T-helper 2 cell treated with Interferon-gamma antibody and Interleukin-4, amounts not matched to agents 5 μg/mL and 100 μg/mL, for 36 hours (primary cell): ENCODE data around the gene ONECUT1.

Experiments
- DNase-seq: peaks from one replicate; pipeline ENCODE4 v3.0.0; 2021; ENCODE audit warnings: low spot score
- H3K27ac Mint-ChIP-seq: one replicate; pipeline ENCODE4 v1.8.0; 2021; ENCODE audit warnings: mild to moderate bottlenecking, mixed read lengths
- H3K27me3 Mint-ChIP-seq: one replicate; pipeline ENCODE4 v1.8.0; 2021; ENCODE audit warnings: low read depth, mixed read lengths
- H3K36me3 Mint-ChIP-seq: one replicate; pipeline ENCODE4 v1.8.0; 2021; ENCODE audit warnings: low read depth, mixed read lengths
- H3K4me1 Mint-ChIP-seq: one replicate; pipeline ENCODE4 v1.8.0; 2021; ENCODE audit warnings: low read depth, mixed read lengths
- H3K4me3 Mint-ChIP-seq: one replicate; pipeline ENCODE4 v1.8.0; 2022; ENCODE audit warnings: mild to moderate bottlenecking, moderate library complexity, mixed read lengths
- H3K9me3 Mint-ChIP-seq: one replicate; pipeline ENCODE4 v1.8.0; 2021; ENCODE audit warnings: mixed read lengths

Gene ONECUT1

DNA sequence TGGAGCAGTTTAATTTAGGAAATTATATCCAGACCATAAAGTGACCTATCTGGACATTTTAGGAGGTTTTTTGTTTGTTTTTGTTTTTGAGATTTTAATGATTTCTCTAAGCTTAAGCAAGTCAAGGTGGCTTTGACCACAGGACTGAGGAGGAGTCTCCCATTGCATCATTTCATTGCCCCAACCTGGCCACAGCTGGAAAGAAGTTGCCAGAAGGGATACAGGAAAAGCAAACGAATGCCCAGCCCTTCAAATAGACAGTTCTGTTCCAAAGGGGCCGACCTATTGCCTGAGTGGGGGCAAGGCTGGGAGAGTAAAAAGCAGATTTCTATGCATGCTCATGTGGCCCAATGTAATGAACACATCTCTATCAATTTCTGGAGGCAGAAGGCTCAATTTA is 12.0 kb upstream of the ONECUT1 start:
- Mint-ChIP-seq H3K9me3 (no peaks in the 10 kb centered on the region), H3K4me1 (peaks cover 13% of the 10 kb centered on the region), H3K36me3 (peaks cover 1% of the 10 kb centered on the region), H3K27me3 (peaks cover 89% of the 10 kb centered on the region), H3K4me3 (no peak overlapping the region), H3K27ac (no peak overlapping the region)
- no peak for DNase-seq

DNA sequence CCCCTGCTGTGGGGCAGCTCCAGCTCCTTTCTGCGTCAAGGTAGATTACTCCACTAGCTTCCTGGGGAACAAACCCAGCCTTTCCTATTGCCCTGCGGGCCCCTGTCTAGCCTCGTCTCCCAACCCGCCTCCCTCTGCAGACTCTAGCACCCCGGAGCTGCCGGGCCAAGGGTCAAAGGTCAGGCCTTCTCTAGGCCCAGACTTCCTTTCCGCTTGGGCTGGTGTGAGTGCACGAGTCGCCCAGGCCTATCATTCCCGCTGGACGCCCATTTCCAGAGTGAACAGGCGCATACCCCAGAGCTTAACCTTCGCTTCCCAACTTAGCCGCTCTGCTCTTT is 11.6 kb upstream of the ONECUT1 start:
- peaks cover 4% of the 10 kb centered on the region for H3K36me3 Mint-ChIP-seq
- H3K27ac Mint-ChIP-seq, result no peak overlapping the region
- H3K4me3 Mint-ChIP-seq, result no peak overlapping the region

DNA sequence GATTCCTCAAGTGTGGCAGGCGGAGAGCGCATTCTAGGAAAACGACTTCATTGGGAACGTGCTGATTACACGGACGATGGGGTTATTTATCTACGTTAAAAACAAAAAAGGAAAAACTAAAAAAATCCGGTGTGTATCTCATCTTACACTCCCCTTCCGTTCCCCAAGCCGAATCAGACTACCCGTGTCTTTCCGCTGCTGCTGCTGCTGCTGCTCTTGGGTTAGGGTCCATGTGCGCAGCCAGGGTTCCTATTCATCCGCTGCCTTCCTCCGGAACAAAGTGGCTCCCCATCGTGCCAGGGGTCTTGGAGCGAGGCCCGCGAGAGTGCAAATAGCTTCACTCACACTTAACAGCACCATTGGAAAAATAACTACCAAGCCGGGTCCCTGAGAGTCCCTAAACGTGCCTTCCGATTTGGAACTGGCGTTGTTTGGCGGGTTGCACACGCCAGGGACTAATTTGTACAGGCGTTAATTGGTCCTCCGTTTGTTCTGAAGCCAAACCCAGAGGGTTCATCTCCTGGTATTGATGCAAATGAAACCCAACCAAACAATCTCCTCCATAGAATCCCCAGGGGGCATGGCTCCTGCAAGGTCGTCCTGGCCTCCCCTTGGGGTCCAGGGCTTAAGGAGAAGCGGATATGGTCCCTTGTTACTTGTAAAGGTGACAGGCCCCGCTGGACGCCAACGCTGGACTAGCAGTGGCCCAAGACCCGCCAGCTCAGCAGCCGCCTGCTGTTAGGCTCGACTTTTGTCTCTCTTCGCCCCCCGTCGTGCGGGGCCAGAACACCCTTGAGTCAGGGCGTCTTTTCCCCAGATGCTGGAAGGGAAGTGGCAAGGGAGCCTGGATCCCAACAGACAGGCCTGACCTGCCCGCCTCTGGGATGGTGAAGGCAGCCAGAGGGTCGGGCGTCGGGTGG is 11.0 kb upstream of the ONECUT1 start:
- Mint-ChIP-seq H3K4me1 (peaks cover 13% of the 10 kb centered on the region), H3K36me3 (peaks cover 6% of the 10 kb centered on the region), H3K27me3 (peaks cover 90% of the 10 kb centered on the region), H3K4me3 (no peak overlapping the region), H3K9me3 (no peaks in the 10 kb centered on the region), H3K27ac (no peak overlapping the region)
- DNase-seq, result no peak

More for the DNA sequence above, 11.6 kb upstream of the ONECUT1 start:
- Mint-ChIP-seq H3K27me3 (peaks cover 90% of the 10 kb centered on the region), H3K4me1 (peaks cover 13% of the 10 kb centered on the region), H3K9me3 (no peaks in the 10 kb centered on the region)
- no peak for DNase-seq

DNA sequence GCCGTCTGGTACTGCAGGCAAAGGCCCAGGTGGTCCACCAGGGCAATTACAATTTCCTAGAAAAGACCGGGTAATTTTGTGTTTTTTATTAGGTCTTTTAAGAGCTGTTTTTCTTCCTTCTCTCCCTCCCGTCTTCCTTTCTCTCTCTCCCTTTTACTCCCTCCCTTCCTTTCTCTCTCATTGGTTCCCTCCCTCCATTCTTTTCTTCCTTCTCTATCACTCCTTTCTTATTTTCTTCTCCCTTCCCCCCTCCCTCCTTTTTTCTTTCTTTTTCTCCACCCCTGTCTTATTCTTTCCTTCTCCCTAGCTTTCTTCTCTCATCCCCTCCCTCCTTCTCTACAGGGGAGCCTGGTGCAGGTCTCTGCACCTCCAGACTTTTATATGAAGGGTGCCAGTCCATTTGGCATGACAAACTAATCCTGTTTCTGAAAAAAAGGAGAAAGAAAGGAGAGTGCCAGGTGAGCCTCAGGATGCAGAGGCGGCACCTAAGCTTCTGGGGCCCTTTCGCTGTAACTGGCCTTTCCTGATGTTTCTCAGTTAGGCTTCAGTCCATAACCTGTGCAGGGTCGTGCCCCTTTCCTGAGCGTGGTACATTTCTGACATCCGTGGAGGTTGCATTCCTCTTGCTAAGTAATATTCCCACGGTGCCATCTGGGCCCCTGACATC is 9.1 kb upstream of the ONECUT1 start:
- peaks cover 8% of the 10 kb centered on the region for H3K4me1 Mint-ChIP-seq
- no peaks in the 10 kb centered on the region for H3K9me3 Mint-ChIP-seq
- H3K27me3 Mint-ChIP-seq, result peaks cover 96% of the 10 kb centered on the region
- no peak for DNase-seq
- peaks cover 9% of the 10 kb centered on the region for H3K36me3 Mint-ChIP-seq
- no peak overlapping the region for H3K4me3 Mint-ChIP-seq
- peak overlapping the region; percentile 12 for H3K27ac Mint-ChIP-seq

DNA sequence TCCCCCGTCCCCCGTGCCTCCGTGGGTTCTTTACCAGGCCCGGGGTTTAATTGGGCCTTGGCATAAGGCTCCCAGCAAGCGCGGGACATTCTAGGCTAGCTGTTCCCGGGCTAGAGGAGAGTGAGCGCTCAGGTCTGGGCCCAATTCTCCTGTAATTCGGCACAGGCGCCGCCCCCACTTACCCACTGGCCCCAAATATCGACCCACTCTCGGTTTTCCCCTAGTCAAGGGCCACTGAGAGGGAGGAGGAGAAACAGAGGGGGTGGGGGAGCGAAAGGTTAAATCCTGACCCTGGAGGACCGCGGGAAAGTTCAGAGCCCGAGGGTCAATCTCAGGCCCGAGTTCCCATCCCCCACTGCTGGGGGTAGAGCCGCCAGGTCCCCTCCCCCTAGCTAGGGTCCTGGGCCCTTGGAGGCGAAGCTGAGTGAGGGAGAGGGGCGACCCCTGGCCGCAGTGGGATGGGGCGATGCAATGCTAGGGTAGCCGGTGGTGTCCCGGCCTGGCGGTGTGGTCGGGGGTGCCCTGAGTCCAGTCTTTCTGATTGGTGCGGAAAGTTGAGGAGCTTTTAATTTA is 8.5 kb upstream of the ONECUT1 start:
- no peak overlapping the region for H3K4me3 Mint-ChIP-seq
- no peaks in the 10 kb centered on the region for H3K9me3 Mint-ChIP-seq
- H3K4me1 Mint-ChIP-seq, result peaks cover 8% of the 10 kb centered on the region
- H3K27ac Mint-ChIP-seq, result no peak overlapping the region
- peaks cover 9% of the 10 kb centered on the region for H3K36me3 Mint-ChIP-seq
- DNase-seq, result no peak
- peaks cover 99% of the 10 kb centered on the region for H3K27me3 Mint-ChIP-seq

DNA sequence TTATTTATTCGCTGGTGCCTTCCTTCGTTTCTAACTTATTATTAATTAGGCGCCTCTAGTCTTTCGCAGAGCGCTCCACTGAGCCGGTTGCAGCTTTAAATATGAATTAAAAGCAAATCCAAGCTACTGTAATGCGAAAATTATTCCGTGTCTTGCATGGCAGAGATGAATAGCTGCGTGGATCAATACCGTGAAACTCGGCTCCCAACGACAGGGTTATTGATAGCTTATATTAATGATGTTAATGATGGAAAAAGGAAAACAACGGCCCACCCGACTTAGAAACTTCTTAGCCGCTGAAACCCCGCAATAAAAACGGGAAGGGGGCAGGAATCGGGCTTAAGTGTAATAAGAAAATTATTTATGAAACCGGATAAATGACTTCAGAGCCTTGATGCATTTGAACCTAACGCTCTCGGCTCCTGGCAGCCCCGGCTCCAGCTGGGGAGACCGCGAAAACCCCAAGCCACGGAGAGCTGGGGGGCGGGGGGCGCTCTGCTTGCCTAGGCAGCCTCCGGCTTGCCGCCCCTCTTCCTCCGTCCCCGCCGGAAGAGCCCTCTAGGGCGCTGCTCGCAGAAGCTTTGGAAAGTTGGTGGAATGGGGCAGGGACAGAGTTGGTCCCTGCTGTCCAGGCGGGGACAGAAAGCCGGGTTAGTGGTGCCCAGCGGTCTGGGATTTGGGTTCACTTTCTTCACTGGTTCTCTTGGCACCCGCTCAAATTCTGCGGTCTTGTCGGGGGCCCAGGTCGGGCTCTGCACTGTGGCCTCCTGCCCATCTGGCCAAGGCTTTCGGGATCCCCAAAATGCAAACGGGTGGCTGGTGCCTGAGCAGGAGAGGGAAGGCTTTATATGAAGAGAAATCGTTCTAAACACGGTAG is 7.7 kb upstream of the ONECUT1 start:
- Mint-ChIP-seq H3K4me1 (peaks cover 2% of the 10 kb centered on the region), H3K36me3 (peaks cover 9% of the 10 kb centered on the region), H3K27me3 (peaks cover 99% of the 10 kb centered on the region), H3K9me3 (no peaks in the 10 kb centered on the region), H3K27ac (peak overlapping the region; percentile 36), H3K4me3 (no peak overlapping the region)
- DNase-seq, result no peak

DNA sequence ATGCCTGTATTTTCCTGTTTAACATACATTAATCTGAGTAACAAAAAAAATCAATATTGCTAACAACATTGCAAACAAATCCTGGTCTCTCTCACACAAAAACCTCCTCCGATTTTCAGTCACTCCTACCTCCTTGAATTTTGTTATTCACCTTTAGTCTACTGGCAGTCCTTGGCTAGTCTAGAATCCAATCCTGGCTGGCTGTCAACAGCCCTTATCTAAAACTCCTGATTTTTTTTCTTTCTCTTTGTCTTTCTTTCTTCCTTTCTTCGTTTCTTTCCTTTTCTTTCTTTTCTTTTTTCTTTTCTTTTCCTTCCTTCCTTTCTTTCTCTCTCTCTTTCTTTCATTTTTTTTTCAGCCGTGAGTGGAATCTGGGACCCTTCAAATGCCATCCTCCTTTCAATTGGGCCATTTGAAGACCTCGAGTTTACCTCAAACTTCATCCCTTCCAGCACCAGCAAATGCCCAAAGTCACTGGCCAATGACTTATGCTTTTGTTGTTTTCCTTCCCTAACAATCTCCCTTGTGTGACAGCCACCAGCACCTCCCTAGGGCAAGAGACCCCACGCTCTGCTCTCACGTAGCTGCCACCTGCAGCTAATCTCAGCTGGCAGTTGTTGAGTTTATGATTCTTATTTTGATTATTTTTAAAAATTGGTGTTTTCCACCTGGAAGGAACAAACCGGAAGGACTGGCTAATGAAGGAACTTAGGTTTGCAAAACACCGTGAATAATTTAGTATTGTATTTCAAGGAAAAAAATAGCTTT is 6.8 kb upstream of the ONECUT1 start:
- Mint-ChIP-seq H3K36me3 (peaks cover 9% of the 10 kb centered on the region), H3K27ac (peak overlapping the region; percentile 18), H3K9me3 (no peaks in the 10 kb centered on the region), H3K27me3 (peaks cover 99% of the 10 kb centered on the region), H3K4me1 (peaks cover 4% of the 10 kb centered on the region), H3K4me3 (no peak overlapping the region)
- DNase-seq, result no peak

DNA sequence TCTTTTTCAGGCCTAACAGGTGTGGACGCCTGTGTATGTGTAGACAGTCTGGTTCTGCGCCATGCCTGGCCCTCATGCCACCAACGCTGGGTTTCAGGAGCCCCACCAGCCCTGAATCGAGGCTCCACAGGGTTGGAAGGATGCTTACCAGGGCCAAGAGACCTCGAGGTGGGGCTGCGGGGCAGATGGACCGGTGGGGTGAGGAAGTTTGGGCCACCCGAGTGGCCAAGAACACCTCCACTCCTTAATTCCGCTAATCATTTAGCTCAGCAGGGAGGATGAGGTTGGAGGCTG is 6.0 kb upstream of the ONECUT1 start:
- peaks cover 9% of the 10 kb centered on the region for H3K36me3 Mint-ChIP-seq
- no peak overlapping the region for H3K27ac Mint-ChIP-seq

DNA sequence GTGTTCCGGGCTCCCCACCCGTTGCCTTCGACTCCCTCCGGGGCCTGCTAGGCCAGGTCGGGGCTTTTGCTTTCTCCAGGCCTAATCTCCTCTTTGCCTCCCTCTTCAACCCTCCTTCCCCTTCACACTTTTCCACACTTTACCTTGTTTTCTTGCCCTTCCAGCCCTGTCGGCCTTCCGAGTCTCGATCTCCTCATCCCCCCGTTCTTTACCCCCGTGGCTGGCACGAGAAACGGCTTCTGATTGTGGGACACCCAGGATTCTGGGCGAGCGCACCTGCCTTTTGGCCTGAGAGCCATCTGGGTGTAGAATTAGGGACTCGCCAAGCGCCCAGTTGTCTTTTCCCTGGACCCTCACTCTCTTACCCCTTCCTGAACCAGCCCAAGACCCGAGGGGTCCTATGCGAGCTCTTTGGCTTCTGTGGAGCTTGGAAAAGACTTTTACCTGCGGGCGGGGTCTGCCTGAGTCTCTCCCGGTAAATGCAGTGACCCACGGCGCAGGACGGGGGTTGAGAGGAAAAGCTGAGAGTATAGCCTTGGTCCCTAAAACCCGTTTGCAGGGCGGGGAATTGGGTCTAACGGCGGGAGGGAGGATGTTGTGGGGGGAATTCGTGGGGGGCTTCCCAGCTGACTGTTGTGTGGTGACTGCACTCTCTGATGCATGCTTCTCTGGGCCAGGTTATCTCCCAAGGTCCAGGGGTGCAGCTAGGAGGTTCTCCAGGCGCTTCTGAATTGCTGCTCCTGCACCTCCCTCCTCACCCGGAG is 5.5 kb upstream of the ONECUT1 start:
- DNase-seq, result no peak
- H3K36me3 Mint-ChIP-seq, result peaks cover 9% of the 10 kb centered on the region
- no peak overlapping the region for H3K4me3 Mint-ChIP-seq
- H3K27ac Mint-ChIP-seq, result peak overlapping the region; percentile 52
- peaks cover 2% of the 10 kb centered on the region for H3K4me1 Mint-ChIP-seq
- peaks cover 98% of the 10 kb centered on the region for H3K27me3 Mint-ChIP-seq
- H3K9me3 Mint-ChIP-seq, result no peaks in the 10 kb centered on the region

More for the DNA sequence above, 6.0 kb upstream of the ONECUT1 start:
- DNase-seq, result no peak
- Mint-ChIP-seq H3K4me3 (no peak overlapping the region), H3K27me3 (peaks cover 99% of the 10 kb centered on the region), H3K9me3 (no peaks in the 10 kb centered on the region), H3K4me1 (peaks cover 4% of the 10 kb centered on the region)

DNA sequence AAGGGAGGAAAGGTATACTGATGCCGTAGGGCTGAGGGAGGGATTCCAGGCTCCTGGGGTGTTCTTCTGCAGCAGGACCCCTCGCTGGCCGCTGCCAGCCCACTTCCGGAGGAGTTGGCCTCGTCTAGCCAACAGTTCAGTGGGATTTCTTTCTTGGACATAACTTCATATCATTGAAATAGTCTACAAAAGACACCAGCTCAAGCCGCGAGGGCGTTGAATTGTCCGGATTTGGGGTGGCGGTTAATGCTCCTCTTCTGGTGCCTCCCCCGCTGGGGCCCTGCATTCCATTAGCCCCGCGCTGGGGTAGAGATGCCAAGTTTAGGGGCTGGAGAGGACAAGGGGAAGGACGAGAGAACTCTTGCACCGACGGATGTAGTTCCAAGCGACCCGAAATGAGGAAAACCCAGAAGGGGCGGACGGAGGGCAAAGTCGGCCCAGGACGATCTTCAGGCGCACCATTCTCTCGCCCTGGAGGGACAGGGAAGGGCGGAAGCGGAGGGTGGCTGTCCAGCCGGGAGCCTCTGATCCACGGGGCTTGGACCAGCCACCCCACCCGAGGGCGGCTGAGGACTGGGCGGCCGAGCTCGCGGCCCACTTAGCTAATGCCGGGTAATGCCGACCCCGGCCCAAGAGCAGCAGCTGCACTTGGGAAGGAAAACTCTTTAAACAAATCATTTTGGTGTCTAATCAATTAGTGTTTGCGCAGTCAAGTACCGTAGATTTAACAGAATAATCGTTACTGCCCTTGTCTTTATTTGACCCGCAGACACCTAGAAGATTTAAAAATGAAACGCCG is 4.7 kb upstream of the ONECUT1 start:
- H3K4me3 Mint-ChIP-seq, result no peak overlapping the region
- H3K27me3 Mint-ChIP-seq, result peaks cover 91% of the 10 kb centered on the region
- peaks cover 2% of the 10 kb centered on the region for H3K4me1 Mint-ChIP-seq
- H3K9me3 Mint-ChIP-seq, result no peaks in the 10 kb centered on the region
- no peak for DNase-seq
- H3K27ac Mint-ChIP-seq, result no peak overlapping the region
- H3K36me3 Mint-ChIP-seq, result peaks cover 9% of the 10 kb centered on the region

DNA sequence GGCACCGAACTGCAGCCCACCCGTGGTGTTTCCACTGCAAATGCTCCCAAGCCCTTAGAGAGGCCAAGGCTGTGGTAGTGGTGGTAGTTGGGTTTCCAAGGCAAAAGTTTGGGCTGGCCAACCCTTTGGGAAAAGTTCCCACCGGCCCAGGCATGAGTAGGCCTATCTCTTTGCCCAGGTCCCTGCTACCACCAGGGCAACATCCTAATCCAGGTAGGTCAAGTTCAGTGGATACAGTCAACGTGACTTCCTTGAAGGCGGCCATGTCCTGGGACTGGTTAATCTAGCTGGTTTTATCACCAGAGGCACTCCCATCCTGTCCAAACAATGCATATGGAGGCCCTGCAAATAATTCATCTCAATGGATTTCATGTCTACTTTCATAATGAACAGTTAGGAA is 1.6 kb upstream of the ONECUT1 start:
- Mint-ChIP-seq H3K9me3 (no peaks in the 10 kb centered on the region), H3K27me3 (peaks cover 88% of the 10 kb centered on the region), H3K27ac (no peak overlapping the region), H3K4me1 (peaks cover 3% of the 10 kb centered on the region), H3K36me3 (peaks cover 5% of the 10 kb centered on the region), H3K4me3 (no peak overlapping the region)
- no peak for DNase-seq
